Nephron progenitor cell (in vitro differentiated cells): ENCODE results near the gene CD22.

Source experiments
- DNase-seq: peaks from one replicate; pipeline ENCODE4 v3.0.0; 2021
- H3K27ac Mint-ChIP-seq: 2 replicates; pipeline ENCODE4 v1.8.0; 2021; ENCODE audit warnings: mild to moderate bottlenecking, moderate library complexity, mixed read lengths
- H3K27me3 Mint-ChIP-seq: 2 replicates; pipeline ENCODE4 v1.8.0; 2021; ENCODE audit warnings: mild to moderate bottlenecking, low read depth, mixed read lengths; ENCODE audit not compliant: poor library complexity
- H3K36me3 Mint-ChIP-seq: 2 replicates; pipeline ENCODE4 v1.8.0; 2021; ENCODE audit warnings: low read depth, mixed read lengths
- H3K4me1 Mint-ChIP-seq: 2 replicates; pipeline ENCODE4 v1.8.0; 2021; ENCODE audit warnings: mixed read lengths
- H3K4me3 Mint-ChIP-seq: 2 replicates; pipeline ENCODE4 v1.8.0; 2021; ENCODE audit warnings: mild to moderate bottlenecking, moderate library complexity, mixed read lengths
- H3K9me3 Mint-ChIP-seq: 2 replicates; pipeline ENCODE4 v1.8.0; 2021; ENCODE audit warnings: mild to moderate bottlenecking, moderate library complexity, mixed read lengths
- TF ChIP-seq, protein P1 (sequence below): fragments of 200-600 bp; sonication (generic); IDR thresholded peaks from 2 replicates; pipeline ENCODE4 v1.5.0; 2021; ENCODE audit warnings: antibody characterized with exemption

CD22 gene

GRCh38 chr19:35337097-35337983 lies 8.4 kb downstream of the CD22 start:
- peaks cover 47% of the 10 kb centered on the region for H3K4me1 Mint-ChIP-seq
- TF ChIP-seq, protein P1, sequence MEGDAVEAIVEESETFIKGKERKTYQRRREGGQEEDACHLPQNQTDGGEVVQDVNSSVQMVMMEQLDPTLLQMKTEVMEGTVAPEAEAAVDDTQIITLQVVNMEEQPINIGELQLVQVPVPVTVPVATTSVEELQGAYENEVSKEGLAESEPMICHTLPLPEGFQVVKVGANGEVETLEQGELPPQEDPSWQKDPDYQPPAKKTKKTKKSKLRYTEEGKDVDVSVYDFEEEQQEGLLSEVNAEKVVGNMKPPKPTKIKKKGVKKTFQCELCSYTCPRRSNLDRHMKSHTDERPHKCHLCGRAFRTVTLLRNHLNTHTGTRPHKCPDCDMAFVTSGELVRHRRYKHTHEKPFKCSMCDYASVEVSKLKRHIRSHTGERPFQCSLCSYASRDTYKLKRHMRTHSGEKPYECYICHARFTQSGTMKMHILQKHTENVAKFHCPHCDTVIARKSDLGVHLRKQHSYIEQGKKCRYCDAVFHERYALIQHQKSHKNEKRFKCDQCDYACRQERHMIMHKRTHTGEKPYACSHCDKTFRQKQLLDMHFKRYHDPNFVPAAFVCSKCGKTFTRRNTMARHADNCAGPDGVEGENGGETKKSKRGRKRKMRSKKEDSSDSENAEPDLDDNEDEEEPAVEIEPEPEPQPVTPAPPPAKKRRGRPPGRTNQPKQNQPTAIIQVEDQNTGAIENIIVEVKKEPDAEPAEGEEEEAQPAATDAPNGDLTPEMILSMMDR: no peak

DNA sequence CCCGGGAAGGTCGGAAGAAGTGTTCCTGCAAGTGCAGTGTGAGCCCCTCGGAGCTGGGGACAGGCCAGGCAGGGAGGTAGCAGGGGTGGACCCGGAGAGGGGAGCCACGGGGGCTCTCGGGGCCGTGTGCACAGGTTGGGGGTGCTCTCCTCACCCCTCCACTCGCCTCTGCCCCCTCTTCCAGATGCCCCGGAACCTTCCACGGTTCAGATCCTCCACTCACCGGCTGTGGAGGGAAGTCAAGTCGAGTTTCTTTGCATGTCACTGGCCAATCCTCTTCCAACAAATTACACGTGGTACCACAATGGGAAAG lies 9.0 kb downstream of the CD22 start:
- TF ChIP-seq, protein P1: no peak
- Mint-ChIP-seq H3K4me1 (peaks cover 50% of the 10 kb centered on the region), H3K4me3 (no peak overlapping the region), H3K36me3 (no peaks in the 10 kb centered on the region), H3K27ac (no peak overlapping the region), H3K27me3 (peaks cover 27% of the 10 kb centered on the region), H3K9me3 (no peaks in the 10 kb centered on the region)
- DNase-seq: no peak

More at GRCh38 chr19:35337097-35337983, 8.4 kb downstream of the CD22 start:
- no peaks in the 10 kb centered on the region for H3K36me3 Mint-ChIP-seq
- peak overlapping the region; percentile 86 for H3K27ac Mint-ChIP-seq
- no peak for DNase-seq
- H3K9me3 Mint-ChIP-seq: no peaks in the 10 kb centered on the region
- peaks cover 27% of the 10 kb centered on the region for H3K27me3 Mint-ChIP-seq
- H3K4me3 Mint-ChIP-seq: no peak overlapping the region

DNA sequence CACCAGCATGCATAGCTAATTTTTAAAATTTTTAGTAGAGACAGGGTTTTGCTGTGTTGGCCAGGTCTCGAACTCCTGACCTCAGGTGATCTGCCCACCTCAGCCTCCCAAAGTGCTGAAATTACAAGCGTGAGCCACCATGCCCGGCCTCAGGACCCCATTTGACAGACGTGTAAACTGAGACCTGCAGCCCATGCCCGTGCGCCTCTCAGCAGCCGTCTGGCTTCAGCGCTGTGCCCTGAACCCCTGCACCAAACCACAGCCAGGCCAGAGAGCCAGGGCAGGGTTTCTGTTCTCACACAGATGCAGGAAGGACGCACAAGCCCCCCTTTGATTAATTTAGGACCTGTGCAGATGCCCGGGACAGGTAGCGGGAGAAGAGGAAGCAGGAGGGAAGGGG lies 11.4 kb downstream of the CD22 start:
- Mint-ChIP-seq H3K4me3 (no peak overlapping the region), H3K27ac (no peak overlapping the region), H3K4me1 (peaks cover 34% of the 10 kb centered on the region), H3K9me3 (no peaks in the 10 kb centered on the region), H3K36me3 (no peaks in the 10 kb centered on the region), H3K27me3 (peaks cover 31% of the 10 kb centered on the region)
- DNase-seq: no peak
- TF ChIP-seq, protein P1: no peak

- Mint-ChIP-seq H3K27ac (peak overlapping the region; percentile 48), H3K4me1 (peaks cover 36% of the 10 kb centered on the region), H3K27me3 (peaks cover 33% of the 10 kb centered on the region), H3K4me3 (no peak overlapping the region), H3K36me3 (no peaks in the 10 kb centered on the region), H3K9me3 (no peaks in the 10 kb centered on the region)
- DNase-seq: no peak
- TF ChIP-seq, protein P1: no peak
These were observed 12.0 kb downstream of the CD22 start for GRCh38 chr19:35341006-35341405.

- H3K27ac Mint-ChIP-seq: no peak overlapping the region
- no peaks in the 10 kb centered on the region for H3K9me3 Mint-ChIP-seq
- peaks cover 36% of the 10 kb centered on the region for H3K4me1 Mint-ChIP-seq
- H3K36me3 Mint-ChIP-seq: no peaks in the 10 kb centered on the region
- no peak for DNase-seq
- peaks cover 38% of the 10 kb centered on the region for H3K27me3 Mint-ChIP-seq
- TF ChIP-seq, protein P1: no peak
- no peak overlapping the region for H3K4me3 Mint-ChIP-seq
These were observed 12.7 kb downstream of the CD22 start for GRCh38 chr19:35341565-35342225.
